Nephron (organoid): ENCODE data around the gene NR1D2.
"Not testable (repeated sequence)": the region's sequence is repeated elsewhere in the genome, so short reads cannot be mapped to it uniquely, and the experiment has no call there.

Source experiments
- H3K27ac Mint-ChIP-seq, 3 experiments: 2 replicates each; pipeline ENCODE4 v1.8.0; 2020; ENCODE audit warnings: mixed read lengths in 3 of 3, mild to moderate bottlenecking in 2 of 3, moderate library complexity in 1 of 3
- H3K27me3 Mint-ChIP-seq: 2 replicates; pipeline ENCODE4 v1.8.0; 2021; ENCODE audit warnings: low read depth, mild to moderate bottlenecking, moderate library complexity, mixed read lengths
- H3K36me3 Mint-ChIP-seq: 2 replicates; pipeline ENCODE4 v1.8.0; 2020; ENCODE audit warnings: low read depth, mixed read lengths
- H3K4me1 Mint-ChIP-seq: 2 replicates; pipeline ENCODE4 v1.8.0; 2020; ENCODE audit warnings: mixed read lengths
- H3K4me3 Mint-ChIP-seq, 3 experiments: 2 replicates each; pipeline ENCODE4 v1.8.0; 2020; ENCODE audit warnings: mild to moderate bottlenecking in 3 of 3, mixed read lengths in 3 of 3, moderate library complexity in 2 of 3
- H3K9me3 Mint-ChIP-seq: 2 replicates; pipeline ENCODE4 v1.8.0; 2020; ENCODE audit warnings: mixed read lengths
- CTCF ChIP-seq, 3 experiments: fragments of 200-600 bp; sonication (generic); IDR thresholded peaks; one replicate each; pipeline ENCODE4 v1.5.0; 2021; ENCODE audit warnings: antibody characterized with exemption in 3 of 3; ENCODE audit not compliant: unreplicated experiment in 3 of 3

Gene NR1D2

GRCh38 chr3:24019585-24019984, 74.5 kb downstream of the NR1D2 start:
- Mint-ChIP-seq H3K27me3 (peaks cover 13% of the 10 kb centered on the region), H3K9me3 (peaks cover 5% of the 10 kb centered on the region), H3K36me3 (no peaks in the 10 kb centered on the region), H3K4me3 (no peak overlapping the region), H3K27ac (no peak overlapping the region), H3K4me1 (peaks cover 27% of the 10 kb centered on the region)
- no peak for TF ChIP-seq CTCF (IDR thresholded peaks at IDR 0.05; ENCODE audit: unreplicated experiment in 3 of 3)

GRCh38 chr3:24020036-24020691, 75.1 kb downstream of the NR1D2 start:
- Mint-ChIP-seq H3K4me3 (no peak overlapping the region), H3K36me3 (no peaks in the 10 kb centered on the region), H3K4me1 (peaks cover 21% of the 10 kb centered on the region), H3K27ac (no peak overlapping the region), H3K9me3 (peaks cover 5% of the 10 kb centered on the region), H3K27me3 (peaks cover 15% of the 10 kb centered on the region)
- no peak for TF ChIP-seq CTCF (IDR thresholded peaks at IDR 0.05; ENCODE audit: unreplicated experiment in 3 of 3)

GRCh38 chr3:24023197-24023596, 78.1 kb downstream of the NR1D2 start:
- H3K27me3 Mint-ChIP-seq, result peaks cover 4% of the 10 kb centered on the region
- no peaks in the 10 kb centered on the region for H3K36me3 Mint-ChIP-seq
- H3K4me1 Mint-ChIP-seq, result peaks cover 6% of the 10 kb centered on the region
- no peak for TF ChIP-seq CTCF (IDR thresholded peaks at IDR 0.05; ENCODE audit: unreplicated experiment in 3 of 3)
- H3K4me3 Mint-ChIP-seq, result no peak overlapping the region
- peaks cover 8% of the 10 kb centered on the region for H3K9me3 Mint-ChIP-seq
- no peak overlapping the region for H3K27ac Mint-ChIP-seq

- H3K36me3 Mint-ChIP-seq, result no peaks in the 10 kb centered on the region
- no peak overlapping the region for H3K27ac Mint-ChIP-seq
- no peaks in the 10 kb centered on the region for H3K4me1 Mint-ChIP-seq
- TF ChIP-seq CTCF (IDR thresholded peaks at IDR 0.05; ENCODE audit: unreplicated experiment in 3 of 3), result no peak
- peaks cover 4% of the 10 kb centered on the region for H3K27me3 Mint-ChIP-seq
- no peak overlapping the region for H3K4me3 Mint-ChIP-seq
- peaks cover 6% of the 10 kb centered on the region for H3K9me3 Mint-ChIP-seq
These were observed 80.7 kb downstream of the NR1D2 start for GRCh38 chr3:24025805-24026204.

GRCh38 chr3:24026665-24027064, 81.6 kb downstream of the NR1D2 start:
- not testable (repeated sequence) for H3K27ac Mint-ChIP-seq, H3K27me3 Mint-ChIP-seq, H3K4me3 Mint-ChIP-seq, H3K4me1 Mint-ChIP-seq, H3K36me3 Mint-ChIP-seq
- peaks cover 14% of the 10 kb centered on the region for H3K9me3 Mint-ChIP-seq

- H3K4me1 Mint-ChIP-seq, result no peaks in the 10 kb centered on the region
- no peak overlapping the region for H3K27ac Mint-ChIP-seq
- no peaks in the 10 kb centered on the region for H3K36me3 Mint-ChIP-seq
- H3K9me3 Mint-ChIP-seq, result peaks cover 18% of the 10 kb centered on the region
- H3K4me3 Mint-ChIP-seq, result no peak overlapping the region
- H3K27me3 Mint-ChIP-seq, result peaks cover 4% of the 10 kb centered on the region
- TF ChIP-seq CTCF (IDR thresholded peaks at IDR 0.05; ENCODE audit: unreplicated experiment in 3 of 3), result no peak
These were observed 82.9 kb downstream of the NR1D2 start for GRCh38 chr3:24027946-24028345.
